ENCODE results near the gene PRRC1.

DNA sequence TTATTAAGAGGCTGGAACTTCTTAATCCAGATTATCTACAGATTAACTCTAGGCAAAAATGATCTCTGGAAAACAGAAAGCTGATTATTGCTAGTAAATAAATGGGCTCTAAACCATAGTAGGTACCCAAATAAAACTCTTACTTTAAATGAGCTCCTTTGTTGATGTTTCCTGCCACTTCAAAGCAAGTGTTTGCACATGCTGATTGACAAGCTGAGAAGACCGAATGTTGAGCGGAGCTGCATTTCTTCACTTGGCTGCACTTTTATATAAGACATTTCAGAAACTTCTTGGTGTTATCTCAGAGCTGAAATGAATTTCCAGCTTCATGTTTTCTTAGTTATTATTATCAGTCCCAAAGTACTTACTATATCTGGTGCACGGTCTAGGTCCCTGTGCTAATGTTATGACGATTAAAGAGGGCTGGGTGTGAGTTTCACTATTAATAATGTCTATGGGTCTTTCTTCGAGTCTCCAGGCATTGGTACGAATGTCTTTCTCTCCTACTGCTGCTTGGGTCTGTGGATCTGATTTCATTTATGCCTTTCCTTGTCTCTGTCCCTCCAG, 72.8 kb downstream of the PRRC1 start:
- TF ChIP-seq POLR2A (IDR thresholded peaks at IDR 0.05) = no peak
- TF ChIP-seq, protein P1, sequence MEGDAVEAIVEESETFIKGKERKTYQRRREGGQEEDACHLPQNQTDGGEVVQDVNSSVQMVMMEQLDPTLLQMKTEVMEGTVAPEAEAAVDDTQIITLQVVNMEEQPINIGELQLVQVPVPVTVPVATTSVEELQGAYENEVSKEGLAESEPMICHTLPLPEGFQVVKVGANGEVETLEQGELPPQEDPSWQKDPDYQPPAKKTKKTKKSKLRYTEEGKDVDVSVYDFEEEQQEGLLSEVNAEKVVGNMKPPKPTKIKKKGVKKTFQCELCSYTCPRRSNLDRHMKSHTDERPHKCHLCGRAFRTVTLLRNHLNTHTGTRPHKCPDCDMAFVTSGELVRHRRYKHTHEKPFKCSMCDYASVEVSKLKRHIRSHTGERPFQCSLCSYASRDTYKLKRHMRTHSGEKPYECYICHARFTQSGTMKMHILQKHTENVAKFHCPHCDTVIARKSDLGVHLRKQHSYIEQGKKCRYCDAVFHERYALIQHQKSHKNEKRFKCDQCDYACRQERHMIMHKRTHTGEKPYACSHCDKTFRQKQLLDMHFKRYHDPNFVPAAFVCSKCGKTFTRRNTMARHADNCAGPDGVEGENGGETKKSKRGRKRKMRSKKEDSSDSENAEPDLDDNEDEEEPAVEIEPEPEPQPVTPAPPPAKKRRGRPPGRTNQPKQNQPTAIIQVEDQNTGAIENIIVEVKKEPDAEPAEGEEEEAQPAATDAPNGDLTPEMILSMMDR (IDR thresholded peaks at IDR 0.05) = no peak

Data from body of pancreas (tissue), 4 donors.